NCI-H128 (cell line): ENCODE results near the gene MCM3AP.

Experiments
- DNase-seq: peaks from one replicate; lab custom pipeline; 2025; ENCODE audit not compliant: unreplicated experiment; lab: John Stamatoyannopoulos, UW

The MCM3AP gene

GRCh38 chr21:46285206-46285661 is at the start of gene MCM3AP:
Gene MCM3AP (minus strand): TSS chr21:46285611. CDS start chr21:46285286, 325 bp downstream.
- no peak for DNase-seq

GRCh38 chr21:46334351-46335140 is 49.1 kb upstream of the MCM3AP start:
- no peak for DNase-seq

- DNase-seq: no peak
Measured at GRCh38 chr21:46329796-46330195, 44.4 kb upstream of the MCM3AP start.

GRCh38 chr21:46328151-46328550 is 42.7 kb upstream of the MCM3AP start:
- DNase-seq: no peak

- no peak for DNase-seq
Measured at GRCh38 chr21:46327711-46328110, 42.3 kb upstream of the MCM3AP start.

- DNase-seq: no peak
Measured at GRCh38 chr21:46326110-46326703, 40.8 kb upstream of the MCM3AP start.

- DNase-seq: peak; percentile 35
Measured at GRCh38 chr21:46325073-46325912, 39.9 kb upstream of the MCM3AP start.

- DNase-seq: peak; percentile 60
Measured at GRCh38 chr21:46324390-46325072, 39.1 kb upstream of the MCM3AP start.

GRCh38 chr21:46323710-46324389 is 38.4 kb upstream of the MCM3AP start, which contains the start of the genes C21orf58 and PCNT:
Gene C21orf58 (minus strand): TSS chr21:46323870. CDS start chr21:46322738, 1,132 bp downstream.
Gene PCNT (plus strand): TSS chr21:46324156. CDS start chr21:46324229, 73 bp downstream.
- DNase-seq: peak; percentile 96

- no peak for DNase-seq
Measured at GRCh38 chr21:46323227-46323709, 37.9 kb upstream of the MCM3AP start.

- no peak for DNase-seq
Measured at GRCh38 chr21:46322351-46323226, 37.2 kb upstream of the MCM3AP start.

- no peak for DNase-seq
Measured at GRCh38 chr21:46320331-46320801, 35.0 kb upstream of the MCM3AP start.

GRCh38 chr21:46319186-46319585 is 33.8 kb upstream of the MCM3AP start:
- DNase-seq: no peak

- DNase-seq: no peak
Measured at GRCh38 chr21:46318464-46318845, 33.0 kb upstream of the MCM3AP start.

- DNase-seq: peak; percentile 70
Measured at GRCh38 chr21:46317710-46318463, 32.5 kb upstream of the MCM3AP start.

GRCh38 chr21:46316708-46317324 is 31.4 kb upstream of the MCM3AP start:
- DNase-seq: no peak

GRCh38 chr21:46314441-46315020 is 29.1 kb upstream of the MCM3AP start:
- DNase-seq: no peak
